ENCODE data around the gene PDE6G. TPM values are rescaled to one million over a fixed set of nuclear protein-coding genes. Genes with fewer than 3 reads are reported as not detected.
A peak's percentile ranks its signal among the peaks of the same experiment; 100 is the strongest.

PDE6G gene
- total RNA-seq, 4 donors from 2014 or later, result not detected

- Histone ChIP-seq H3K9me3 (no peaks in the 10 kb centered on the region), H3K36me3 (no peaks in the 10 kb centered on the region), H3K4me3 (peak within 1 kb of the TSS; percentile 54 to 99 (median 92)), H3K27ac (peak within 1 kb of the TSS; percentile 82 to 94 (median 90)), H3K27me3 (no peaks in the 10 kb centered on the region), H3K4me1 (peaks cover 0 to 22% (median 5%) of the 10 kb centered on the region in 4 donors)
- peak; percentile 74 to 90 (median 89) for DNase-seq
- TF ChIP-seq, protein P1, sequence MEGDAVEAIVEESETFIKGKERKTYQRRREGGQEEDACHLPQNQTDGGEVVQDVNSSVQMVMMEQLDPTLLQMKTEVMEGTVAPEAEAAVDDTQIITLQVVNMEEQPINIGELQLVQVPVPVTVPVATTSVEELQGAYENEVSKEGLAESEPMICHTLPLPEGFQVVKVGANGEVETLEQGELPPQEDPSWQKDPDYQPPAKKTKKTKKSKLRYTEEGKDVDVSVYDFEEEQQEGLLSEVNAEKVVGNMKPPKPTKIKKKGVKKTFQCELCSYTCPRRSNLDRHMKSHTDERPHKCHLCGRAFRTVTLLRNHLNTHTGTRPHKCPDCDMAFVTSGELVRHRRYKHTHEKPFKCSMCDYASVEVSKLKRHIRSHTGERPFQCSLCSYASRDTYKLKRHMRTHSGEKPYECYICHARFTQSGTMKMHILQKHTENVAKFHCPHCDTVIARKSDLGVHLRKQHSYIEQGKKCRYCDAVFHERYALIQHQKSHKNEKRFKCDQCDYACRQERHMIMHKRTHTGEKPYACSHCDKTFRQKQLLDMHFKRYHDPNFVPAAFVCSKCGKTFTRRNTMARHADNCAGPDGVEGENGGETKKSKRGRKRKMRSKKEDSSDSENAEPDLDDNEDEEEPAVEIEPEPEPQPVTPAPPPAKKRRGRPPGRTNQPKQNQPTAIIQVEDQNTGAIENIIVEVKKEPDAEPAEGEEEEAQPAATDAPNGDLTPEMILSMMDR (IDR thresholded peaks at IDR 0.05), result no peak
- TF ChIP-seq POLR2A (IDR thresholded peaks at IDR 0.05), result peak; percentile 68 to 92
Measured at GRCh38 chr17:81636505-81637288, 19.6 kb downstream of the PDE6G start, which contains the start of the genes NPLOC4 and TSPAN10. TSS of gene NPLOC4 (minus strand) at chr17:81637112. CDS start at chr17:81636930, 182 bp downstream. TSS of gene TSPAN10 (plus strand) at chr17:81637196. CDS start at chr17:81642413, 5,217 bp downstream.

DNA sequence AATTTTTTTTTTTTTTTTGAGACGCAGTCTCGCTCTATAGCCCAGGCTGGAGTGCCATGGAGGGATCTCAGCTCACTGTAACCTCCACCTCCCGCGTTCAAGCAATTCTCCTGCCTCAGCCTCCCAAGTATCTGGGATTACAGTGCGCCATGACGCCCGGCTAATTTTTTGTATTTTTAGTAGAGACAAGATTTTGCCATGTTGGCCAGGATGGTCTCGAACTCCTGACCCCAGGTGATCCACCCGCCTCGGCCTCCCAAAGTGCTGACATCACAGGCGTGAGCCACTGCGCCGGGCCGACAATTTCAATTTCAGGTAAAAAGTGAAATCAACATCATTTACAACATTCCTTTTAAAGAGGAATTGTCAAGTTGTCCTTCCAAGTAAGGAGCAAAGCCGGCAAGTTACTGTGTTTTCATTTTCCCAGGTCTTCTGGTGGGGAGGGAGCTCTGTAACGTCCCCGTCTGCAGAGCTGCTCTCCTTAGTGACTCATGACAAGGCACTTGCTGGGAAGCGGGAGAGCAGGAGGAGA lies 20.3 kb downstream of the PDE6G start:
- peak overlapping the region; percentile 54 to 99 (median 92) for H3K4me3 ChIP-seq
- H3K36me3 ChIP-seq, result no peaks in the 10 kb centered on the region
- TF ChIP-seq POLR2A (IDR thresholded peaks at IDR 0.05), result no peak
- TF ChIP-seq, protein P1 (IDR thresholded peaks at IDR 0.05), result no peak
- H3K27ac ChIP-seq, result peak overlapping the region; percentile 82 to 94 (median 90)
- H3K9me3 ChIP-seq, result no peaks in the 10 kb centered on the region
- no peak for DNase-seq
- peaks cover 0 to 22% (median 5%) of the 10 kb centered on the region in 4 donors for H3K4me1 ChIP-seq
- H3K27me3 ChIP-seq, result no peaks in the 10 kb centered on the region

- H3K9me3 ChIP-seq, result no peaks in the 10 kb centered on the region
- peak in 1 of 3 donors; percentile 55 for DNase-seq
- peak overlapping the region in 1 of 4 donors; percentile 94 for H3K27ac ChIP-seq
- TF ChIP-seq, protein P1 (IDR thresholded peaks at IDR 0.05), result no peak
- TF ChIP-seq POLR2A (IDR thresholded peaks at IDR 0.05), result no peak
- H3K27me3 ChIP-seq, result no peaks in the 10 kb centered on the region
- H3K4me3 ChIP-seq, result peak overlapping the region in 2 of 4 donors; percentile 88 to 99
- H3K36me3 ChIP-seq, result no peaks in the 10 kb centered on the region
- peaks cover 0 to 22% (median 5%) of the 10 kb centered on the region in 4 donors for H3K4me1 ChIP-seq
Measured at GRCh38 chr17:81635431-81635830, 20.9 kb downstream of the PDE6G start.

GRCh38 chr17:81631482-81631881 lies 24.9 kb downstream of the PDE6G start:
- Histone ChIP-seq H3K27ac (no peak overlapping the region), H3K4me1 (peaks cover 0 to 22% (median 5%) of the 10 kb centered on the region in 4 donors), H3K27me3 (no peaks in the 10 kb centered on the region), H3K4me3 (no peak overlapping the region), H3K9me3 (no peaks in the 10 kb centered on the region), H3K36me3 (peaks cover 0 to 34% (median 0%) of the 10 kb centered on the region in 3 donors)
- DNase-seq, result no peak
- TF ChIP-seq, protein P1 (IDR thresholded peaks at IDR 0.05), result no peak
- TF ChIP-seq POLR2A (IDR thresholded peaks at IDR 0.05), result no peak

- no peak for DNase-seq
- Histone ChIP-seq H3K27ac (no peak overlapping the region), H3K4me1 (peaks cover 0 to 12% (median 0%) of the 10 kb centered on the region in 4 donors), H3K9me3 (no peaks in the 10 kb centered on the region), H3K27me3 (no peaks in the 10 kb centered on the region), H3K4me3 (no peak overlapping the region), H3K36me3 (peaks cover 0 to 46% (median 0%) of the 10 kb centered on the region in 3 donors)
- TF ChIP-seq, protein P1 (IDR thresholded peaks at IDR 0.05), result no peak
- TF ChIP-seq POLR2A (IDR thresholded peaks at IDR 0.05), result no peak
Measured at GRCh38 chr17:81630274-81630673, 26.1 kb downstream of the PDE6G start.
